Measurements from ENCODE around the gene ARMC9.
"Not testable (repeated sequence)": the region's sequence is repeated elsewhere in the genome, so short reads cannot be mapped to it uniquely, and the experiment has no call there.

Gene ARMC9

GRCh38 chr2:231235217-231235616 is 36.8 kb downstream of the ARMC9 start:
- Mint-ChIP-seq H3K27me3 (no peaks in the 10 kb centered on the region), H3K9me3 (no peaks in the 10 kb centered on the region), H3K4me3 (no peak overlapping the region), H3K36me3 (ENCODE audit: low read depth) (no peaks in the 10 kb centered on the region), H3K27ac (no peak overlapping the region), H3K4me1 (ENCODE audit: low read depth) (no peaks in the 10 kb centered on the region)
- no peak for DNase-seq

- no peak overlapping the region for H3K4me3 Mint-ChIP-seq
- no peaks in the 10 kb centered on the region for H3K9me3 Mint-ChIP-seq
- H3K27ac Mint-ChIP-seq = no peak overlapping the region
Observed at GRCh38 chr2:231238689-231239088, 40.3 kb downstream of the ARMC9 start.

GRCh38 chr2:231239751-231240150 is 41.3 kb downstream of the ARMC9 start:
- H3K27me3 Mint-ChIP-seq = no peaks in the 10 kb centered on the region
- no peaks in the 10 kb centered on the region for H3K9me3 Mint-ChIP-seq
- DNase-seq = no peak
- no peak overlapping the region for H3K4me3 Mint-ChIP-seq
- no peak overlapping the region for H3K27ac Mint-ChIP-seq
- H3K4me1 Mint-ChIP-seq (ENCODE audit: low read depth) = no peaks in the 10 kb centered on the region
- no peaks in the 10 kb centered on the region for H3K36me3 Mint-ChIP-seq (ENCODE audit: low read depth)

More at GRCh38 chr2:231238689-231239088, 40.3 kb downstream of the ARMC9 start:
- no peaks in the 10 kb centered on the region for H3K4me1 Mint-ChIP-seq (ENCODE audit: low read depth)
- DNase-seq = no peak
- H3K36me3 Mint-ChIP-seq (ENCODE audit: low read depth) = no peaks in the 10 kb centered on the region
- no peaks in the 10 kb centered on the region for H3K27me3 Mint-ChIP-seq

GRCh38 chr2:231241755-231242507 is 43.5 kb downstream of the ARMC9 start:
- no peaks in the 10 kb centered on the region for H3K36me3 Mint-ChIP-seq (ENCODE audit: low read depth)
- no peaks in the 10 kb centered on the region for H3K4me1 Mint-ChIP-seq (ENCODE audit: low read depth)
- H3K9me3 Mint-ChIP-seq = no peaks in the 10 kb centered on the region
- H3K27ac Mint-ChIP-seq = no peak overlapping the region
- H3K4me3 Mint-ChIP-seq = no peak overlapping the region
- no peaks in the 10 kb centered on the region for H3K27me3 Mint-ChIP-seq
- DNase-seq = no peak

GRCh38 chr2:231243866-231244265 is 45.4 kb downstream of the ARMC9 start:
- Mint-ChIP-seq H3K9me3 (no peaks in the 10 kb centered on the region), H3K27me3 (no peaks in the 10 kb centered on the region), H3K4me1 (ENCODE audit: low read depth) (no peaks in the 10 kb centered on the region), H3K4me3 (no peak overlapping the region), H3K27ac (no peak overlapping the region), H3K36me3 (ENCODE audit: low read depth) (no peaks in the 10 kb centered on the region)
- no peak for DNase-seq

DNA sequence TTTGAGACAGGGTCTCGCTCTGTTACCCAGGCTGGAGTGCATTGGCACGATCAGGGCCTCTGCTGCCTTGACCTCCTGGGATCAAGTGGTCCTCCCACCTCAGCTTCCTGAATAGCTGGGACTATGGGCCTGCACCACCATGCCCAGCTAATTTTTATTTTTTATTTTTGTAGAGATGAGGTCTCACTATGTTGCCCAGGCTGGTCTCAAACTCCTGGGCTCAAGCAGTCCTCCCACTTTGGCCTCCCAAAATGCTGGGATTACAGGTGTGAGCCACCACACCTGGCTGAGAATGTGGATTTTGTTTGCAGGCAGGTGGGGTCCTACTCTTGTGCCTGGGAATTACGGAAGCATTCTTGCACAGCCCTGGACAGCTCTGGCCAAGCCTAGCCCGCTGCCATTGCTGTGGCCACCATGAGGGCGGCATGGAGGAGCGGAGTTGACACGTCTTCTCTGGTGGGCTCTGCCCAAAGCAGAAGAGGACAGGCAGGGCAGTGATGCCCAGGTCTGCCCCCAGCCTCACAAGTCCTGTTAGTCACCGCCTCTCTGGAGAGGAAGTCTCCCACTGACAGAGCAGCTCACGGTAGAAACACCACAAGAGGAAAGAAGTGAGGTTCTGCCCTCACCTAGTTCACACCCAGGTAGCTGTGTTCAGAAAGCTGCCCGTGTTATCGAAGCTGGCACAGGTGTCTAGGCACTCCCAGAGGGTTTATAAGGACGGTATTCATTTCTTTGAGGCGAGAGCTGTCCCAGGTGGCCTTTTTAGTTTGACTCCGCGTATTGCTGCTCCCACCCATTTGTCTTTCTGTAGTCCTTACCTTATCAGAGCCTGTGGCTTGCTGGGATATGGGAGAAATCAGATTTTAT is 46.2 kb downstream of the ARMC9 start:
- Mint-ChIP-seq H3K9me3 (no peaks in the 10 kb centered on the region), H3K4me3 (no peak overlapping the region), H3K36me3 (ENCODE audit: low read depth) (no peaks in the 10 kb centered on the region), H3K4me1 (ENCODE audit: low read depth) (no peaks in the 10 kb centered on the region), H3K27me3 (no peaks in the 10 kb centered on the region), H3K27ac (no peak overlapping the region)
- no peak for DNase-seq

GRCh38 chr2:231245249-231246094 is 47.0 kb downstream of the ARMC9 start:
- no peaks in the 10 kb centered on the region for H3K4me1 Mint-ChIP-seq (ENCODE audit: low read depth)
- no peak overlapping the region for H3K27ac Mint-ChIP-seq
- no peak for DNase-seq
- no peaks in the 10 kb centered on the region for H3K36me3 Mint-ChIP-seq (ENCODE audit: low read depth)
- H3K9me3 Mint-ChIP-seq = no peaks in the 10 kb centered on the region
- no peak overlapping the region for H3K4me3 Mint-ChIP-seq
- H3K27me3 Mint-ChIP-seq = no peaks in the 10 kb centered on the region

GRCh38 chr2:231246171-231246842 is 47.9 kb downstream of the ARMC9 start:
- Mint-ChIP-seq H3K9me3 (no peaks in the 10 kb centered on the region), H3K36me3 (ENCODE audit: low read depth) (no peaks in the 10 kb centered on the region), H3K27ac (no peak overlapping the region), H3K27me3 (no peaks in the 10 kb centered on the region), H3K4me1 (ENCODE audit: low read depth) (no peaks in the 10 kb centered on the region), H3K4me3 (no peak overlapping the region)
- DNase-seq = no peak

- Mint-ChIP-seq H3K4me3 (no peak overlapping the region), H3K27me3 (no peaks in the 10 kb centered on the region), H3K4me1 (ENCODE audit: low read depth) (no peaks in the 10 kb centered on the region), H3K27ac (no peak overlapping the region), H3K9me3 (no peaks in the 10 kb centered on the region), H3K36me3 (ENCODE audit: low read depth) (no peaks in the 10 kb centered on the region)
- no peak for DNase-seq
Observed at GRCh38 chr2:231250146-231250545, 51.7 kb downstream of the ARMC9 start.

DNA sequence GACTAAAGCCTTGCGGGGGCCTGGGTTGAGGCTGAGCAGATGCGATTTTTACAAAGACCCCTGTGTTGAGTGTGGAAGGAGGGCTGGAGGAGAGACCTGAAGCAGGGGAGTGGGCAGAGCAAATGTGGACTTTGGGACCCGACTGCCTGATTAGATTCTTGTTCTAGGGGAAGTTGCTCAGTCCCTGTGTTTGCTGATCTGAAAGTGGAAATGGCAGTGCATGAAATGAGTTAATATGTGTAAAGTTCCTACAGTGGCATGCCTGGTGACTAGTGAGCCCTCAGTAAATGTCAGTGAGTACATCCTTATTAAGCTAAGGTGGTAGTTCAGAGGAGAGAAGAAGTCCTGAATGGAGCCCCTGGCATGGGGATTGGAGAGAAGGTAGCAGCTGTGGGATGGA is 52.3 kb downstream of the ARMC9 start:
- H3K27me3 Mint-ChIP-seq = no peaks in the 10 kb centered on the region
- no peaks in the 10 kb centered on the region for H3K4me1 Mint-ChIP-seq (ENCODE audit: low read depth)
- H3K4me3 Mint-ChIP-seq = no peak overlapping the region
- H3K27ac Mint-ChIP-seq = no peak overlapping the region
- DNase-seq = no peak
- no peaks in the 10 kb centered on the region for H3K9me3 Mint-ChIP-seq
- H3K36me3 Mint-ChIP-seq (ENCODE audit: low read depth) = no peaks in the 10 kb centered on the region

- H3K36me3 Mint-ChIP-seq (ENCODE audit: low read depth); H3K9me3 Mint-ChIP-seq; DNase-seq; H3K4me3 Mint-ChIP-seq; H3K27me3 Mint-ChIP-seq; H3K4me1 Mint-ChIP-seq (ENCODE audit: low read depth); H3K27ac Mint-ChIP-seq: not testable (repeated sequence)
Observed at GRCh38 chr2:231253292-231253691, 54.9 kb downstream of the ARMC9 start.

DNA sequence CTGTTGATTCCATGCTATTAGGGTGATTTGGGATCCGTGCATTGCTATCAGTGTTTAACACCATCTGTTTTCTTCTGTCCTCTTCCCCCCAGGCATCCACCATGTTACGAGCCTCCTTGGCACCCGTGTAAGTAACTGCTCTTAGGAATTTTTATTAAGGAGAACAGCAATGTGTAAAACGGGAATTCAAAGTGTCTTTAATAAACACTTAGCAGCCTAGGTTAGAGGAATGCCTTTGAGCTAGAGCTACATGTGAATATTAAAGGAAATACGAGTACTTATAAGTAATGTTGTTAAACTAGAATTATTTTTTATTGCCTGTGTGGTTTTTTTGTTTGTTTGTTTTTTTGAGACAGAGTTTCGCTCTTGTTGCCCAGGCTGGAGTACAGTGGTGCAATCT is 58.1 kb downstream of the ARMC9 start:
- peaks cover 12% of the 10 kb centered on the region for H3K4me1 Mint-ChIP-seq (ENCODE audit: low read depth)
- DNase-seq = no peak
- no peak overlapping the region for H3K4me3 Mint-ChIP-seq
- H3K9me3 Mint-ChIP-seq = no peaks in the 10 kb centered on the region
- no peak overlapping the region for H3K27ac Mint-ChIP-seq
- no peaks in the 10 kb centered on the region for H3K27me3 Mint-ChIP-seq
- H3K36me3 Mint-ChIP-seq (ENCODE audit: low read depth) = no peaks in the 10 kb centered on the region

DNA sequence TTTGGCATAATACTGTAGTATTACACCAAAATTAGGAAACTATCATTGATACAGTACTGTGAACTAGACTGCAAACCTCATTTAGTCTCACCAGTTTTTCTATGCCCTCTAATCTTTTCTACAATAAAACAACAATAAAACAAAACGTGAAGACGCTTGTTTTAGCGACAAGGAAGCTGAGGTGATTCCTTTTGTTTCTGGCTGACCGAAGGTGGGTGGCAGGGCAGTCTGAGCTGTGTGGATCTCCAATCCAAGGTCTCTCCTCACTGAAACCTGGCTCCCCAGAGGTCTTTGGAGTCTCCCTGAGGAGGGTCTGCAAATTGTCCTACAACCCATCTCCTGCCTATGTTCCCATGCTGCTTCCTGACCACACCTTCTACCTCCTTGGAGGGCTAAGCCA is 59.3 kb downstream of the ARMC9 start:
- no peaks in the 10 kb centered on the region for H3K9me3 Mint-ChIP-seq
- no peak overlapping the region for H3K27ac Mint-ChIP-seq
- no peaks in the 10 kb centered on the region for H3K36me3 Mint-ChIP-seq (ENCODE audit: low read depth)
- peaks cover 12% of the 10 kb centered on the region for H3K4me1 Mint-ChIP-seq (ENCODE audit: low read depth)
- no peak overlapping the region for H3K4me3 Mint-ChIP-seq
- no peaks in the 10 kb centered on the region for H3K27me3 Mint-ChIP-seq
- no peak for DNase-seq

GRCh38 chr2:231258701-231259100 is 60.3 kb downstream of the ARMC9 start:
- H3K4me3 Mint-ChIP-seq = no peak overlapping the region
- no peaks in the 10 kb centered on the region for H3K36me3 Mint-ChIP-seq (ENCODE audit: low read depth)
- H3K27me3 Mint-ChIP-seq = no peaks in the 10 kb centered on the region
- H3K4me1 Mint-ChIP-seq (ENCODE audit: low read depth) = peaks cover 12% of the 10 kb centered on the region
- DNase-seq = no peak
- H3K9me3 Mint-ChIP-seq = no peaks in the 10 kb centered on the region
- no peak overlapping the region for H3K27ac Mint-ChIP-seq

Measured in activated T-cell treated with anti-CD3 and anti-CD28 coated beads, Interleukin-2, amount 50 U/mL, for 24 hours (primary cell).